Dendritic cell treated with granulocyte-macrophage colony-stimulating factor and Interleukin-4, amounts not matched to agents 40 ng/mL and 50 ng/mL, for 4 days (primary cell): ENCODE results near the gene SLC39A13.
A peak's percentile ranks its signal among the peaks of the same experiment; 100 is the strongest.

Experiments used
- H3K27ac Mint-ChIP-seq: one replicate; pipeline ENCODE4 v1.8.0; 2022; ENCODE audit warnings: mild to moderate bottlenecking, mixed read lengths
- H3K27me3 Mint-ChIP-seq: one replicate; pipeline ENCODE4 v1.8.0; 2022; ENCODE audit warnings: mild to moderate bottlenecking, mixed read lengths
- H3K36me3 Mint-ChIP-seq: one replicate; pipeline ENCODE4 v1.8.0; 2022; ENCODE audit warnings: low read depth, mixed read lengths
- H3K4me1 Mint-ChIP-seq: one replicate; pipeline ENCODE4 v1.8.0; 2022; ENCODE audit warnings: low read depth, mixed read lengths
- H3K4me3 Mint-ChIP-seq: one replicate; pipeline ENCODE4 v1.8.0; 2022; ENCODE audit warnings: mild to moderate bottlenecking, moderate library complexity, mixed read lengths
- H3K9me3 Mint-ChIP-seq: one replicate; pipeline ENCODE4 v1.8.0; 2022; ENCODE audit warnings: mixed read lengths
- intact Hi-C: fragments of 100-400 bp; cut with micrococcal nuclease; formaldehyde crosslinking; loops from one replicate; pipeline ENCODE4 v1.15.0; 2022

SLC39A13 gene

GRCh38 chr11:47407746-47408590, at the start of gene SLC39A13:
Gene SLC39A13, plus strand, starts transcription at chr11:47408590. Its CDS starts 1,505 bp downstream, at chr11:47410095.
- H3K27me3 Mint-ChIP-seq: no peaks in the 10 kb centered on the region

GRCh38 chr11:47358731-47359051, 49.7 kb upstream of the SLC39A13 start:
- peaks cover 12% of the 10 kb centered on the region for H3K4me1 Mint-ChIP-seq

More at GRCh38 chr11:47407746-47408590, at the start of gene SLC39A13:
- peak within 1 kb of the TSS; percentile 98 for H3K4me3 Mint-ChIP-seq
- H3K36me3 Mint-ChIP-seq: peaks cover 25% of the 10 kb centered on the region
- H3K4me1 Mint-ChIP-seq: peaks cover 53% of the 10 kb centered on the region
- H3K27ac Mint-ChIP-seq: peak within 1 kb of the TSS; percentile 92
- no peaks in the 10 kb centered on the region for H3K9me3 Mint-ChIP-seq
- intact Hi-C loops: loop anchor here (1.0 kb wide), 3 partner anchors 14 to 34 kb away; partner anchors contain the start of gene SPI1

GRCh38 chr11:47359162-47359561, 49.2 kb upstream of the SLC39A13 start:
- Mint-ChIP-seq H3K36me3 (peaks cover 15% of the 10 kb centered on the region), H3K9me3 (no peaks in the 10 kb centered on the region), H3K27me3 (no peaks in the 10 kb centered on the region), H3K4me1 (peaks cover 14% of the 10 kb centered on the region), H3K27ac (no peak overlapping the region), H3K4me3 (no peak overlapping the region)
- intact Hi-C loops: no loop called here

More at GRCh38 chr11:47358731-47359051, 49.7 kb upstream of the SLC39A13 start:
- Mint-ChIP-seq H3K27ac (no peak overlapping the region), H3K27me3 (no peaks in the 10 kb centered on the region), H3K9me3 (no peaks in the 10 kb centered on the region), H3K36me3 (peaks cover 11% of the 10 kb centered on the region), H3K4me3 (no peak overlapping the region)
- intact Hi-C loops: no loop called here

- H3K27ac Mint-ChIP-seq: no peak overlapping the region
- H3K36me3 Mint-ChIP-seq: peaks cover 20% of the 10 kb centered on the region
- H3K4me3 Mint-ChIP-seq: no peak overlapping the region
- H3K27me3 Mint-ChIP-seq: no peaks in the 10 kb centered on the region
- no peaks in the 10 kb centered on the region for H3K9me3 Mint-ChIP-seq
- H3K4me1 Mint-ChIP-seq: peaks cover 18% of the 10 kb centered on the region
- intact Hi-C loops: no loop called here
These were observed 48.8 kb upstream of the SLC39A13 start for GRCh38 chr11:47359586-47359985.

GRCh38 chr11:47360341-47360740, 48.0 kb upstream of the SLC39A13 start:
- no peak overlapping the region for H3K27ac Mint-ChIP-seq
- no peaks in the 10 kb centered on the region for H3K9me3 Mint-ChIP-seq
- peaks cover 26% of the 10 kb centered on the region for H3K4me1 Mint-ChIP-seq
- intact Hi-C loops: no loop called here
- H3K4me3 Mint-ChIP-seq: no peak overlapping the region
- peaks cover 27% of the 10 kb centered on the region for H3K36me3 Mint-ChIP-seq
- H3K27me3 Mint-ChIP-seq: no peaks in the 10 kb centered on the region

- Mint-ChIP-seq H3K27me3 (no peaks in the 10 kb centered on the region), H3K27ac (peak overlapping the region; percentile 60), H3K4me1 (peaks cover 37% of the 10 kb centered on the region), H3K36me3 (peaks cover 38% of the 10 kb centered on the region), H3K9me3 (no peaks in the 10 kb centered on the region), H3K4me3 (peak overlapping the region; percentile 39)
- intact Hi-C loops: no loop called here
These were observed 47.0 kb upstream of the SLC39A13 start for GRCh38 chr11:47361419-47361818.

GRCh38 chr11:47366020-47366490, 42.3 kb upstream of the SLC39A13 start:
- Mint-ChIP-seq H3K27me3 (no peaks in the 10 kb centered on the region), H3K4me3 (peak overlapping the region; percentile 58), H3K36me3 (peaks cover 84% of the 10 kb centered on the region), H3K27ac (peak overlapping the region; percentile 11), H3K4me1 (peaks cover 69% of the 10 kb centered on the region), H3K9me3 (no peaks in the 10 kb centered on the region)
- intact Hi-C loops: no loop called here

GRCh38 chr11:47369676-47370075, 38.7 kb upstream of the SLC39A13 start:
- Mint-ChIP-seq H3K36me3 (peaks cover 100% of the 10 kb centered on the region), H3K27ac (peak overlapping the region; percentile 55), H3K27me3 (no peaks in the 10 kb centered on the region), H3K4me1 (peaks cover 87% of the 10 kb centered on the region), H3K4me3 (peak overlapping the region; percentile 21), H3K9me3 (no peaks in the 10 kb centered on the region)
- intact Hi-C loops: no loop called here

- Mint-ChIP-seq H3K4me3 (no peak overlapping the region), H3K36me3 (peaks cover 100% of the 10 kb centered on the region), H3K4me1 (peaks cover 78% of the 10 kb centered on the region), H3K9me3 (no peaks in the 10 kb centered on the region), H3K27ac (no peak overlapping the region), H3K27me3 (no peaks in the 10 kb centered on the region)
- intact Hi-C loops: no loop called here
These were observed 36.0 kb upstream of the SLC39A13 start for GRCh38 chr11:47372422-47372821.

- Mint-ChIP-seq H3K27me3 (no peaks in the 10 kb centered on the region), H3K9me3 (no peaks in the 10 kb centered on the region), H3K36me3 (peaks cover 95% of the 10 kb centered on the region), H3K4me3 (no peak overlapping the region), H3K27ac (no peak overlapping the region), H3K4me1 (peaks cover 70% of the 10 kb centered on the region)
- intact Hi-C loops: loop anchor here (1.0 kb wide), 1 partner anchor 34 kb away; the partner anchor contains the start of gene SLC39A13
These were observed 34.3 kb upstream of the SLC39A13 start for GRCh38 chr11:47373876-47374719.

GRCh38 chr11:47374720-47375019, 33.7 kb upstream of the SLC39A13 start:
- H3K36me3 Mint-ChIP-seq: peaks cover 89% of the 10 kb centered on the region
- no peak overlapping the region for H3K4me3 Mint-ChIP-seq
- no peak overlapping the region for H3K27ac Mint-ChIP-seq
- H3K4me1 Mint-ChIP-seq: peaks cover 65% of the 10 kb centered on the region
- H3K9me3 Mint-ChIP-seq: no peaks in the 10 kb centered on the region
- no peaks in the 10 kb centered on the region for H3K27me3 Mint-ChIP-seq
- intact Hi-C loops: loop anchor here (1.0 kb wide), 1 partner anchor 34 kb away; the partner anchor contains the start of gene SLC39A13

- Mint-ChIP-seq H3K36me3 (peaks cover 86% of the 10 kb centered on the region), H3K4me1 (peaks cover 61% of the 10 kb centered on the region), H3K27ac (no peak overlapping the region), H3K4me3 (no peak overlapping the region), H3K27me3 (no peaks in the 10 kb centered on the region), H3K9me3 (no peaks in the 10 kb centered on the region)
- intact Hi-C loops: no loop called here
These were observed 33.4 kb upstream of the SLC39A13 start for GRCh38 chr11:47375020-47375419.

- H3K4me3 Mint-ChIP-seq: no peak overlapping the region
- H3K4me1 Mint-ChIP-seq: peaks cover 55% of the 10 kb centered on the region
- no peaks in the 10 kb centered on the region for H3K9me3 Mint-ChIP-seq
- peaks cover 80% of the 10 kb centered on the region for H3K36me3 Mint-ChIP-seq
- no peak overlapping the region for H3K27ac Mint-ChIP-seq
- intact Hi-C loops: loop anchor here (2.0 kb wide), 1 partner anchor 19 kb away; no protein-coding TSS in a partner anchor
- no peaks in the 10 kb centered on the region for H3K27me3 Mint-ChIP-seq
These were observed 32.8 kb upstream of the SLC39A13 start for GRCh38 chr11:47375546-47376085.
